HG02623 (cell line): ENCODE results near the gene ZNF488.

Source experiments
- ATAC-seq: cut with Tn5 transposase; IDR thresholded peaks from one replicate; pipeline ENCODE4 v1.9.1; 2021; ENCODE audit warnings: moderate library complexity; ENCODE audit not compliant: unreplicated experiment

ZNF488 gene

GRCh38 chr10:47332371-47332770, 51.7 kb downstream of the ZNF488 start:
- no peak for ATAC-seq

DNA sequence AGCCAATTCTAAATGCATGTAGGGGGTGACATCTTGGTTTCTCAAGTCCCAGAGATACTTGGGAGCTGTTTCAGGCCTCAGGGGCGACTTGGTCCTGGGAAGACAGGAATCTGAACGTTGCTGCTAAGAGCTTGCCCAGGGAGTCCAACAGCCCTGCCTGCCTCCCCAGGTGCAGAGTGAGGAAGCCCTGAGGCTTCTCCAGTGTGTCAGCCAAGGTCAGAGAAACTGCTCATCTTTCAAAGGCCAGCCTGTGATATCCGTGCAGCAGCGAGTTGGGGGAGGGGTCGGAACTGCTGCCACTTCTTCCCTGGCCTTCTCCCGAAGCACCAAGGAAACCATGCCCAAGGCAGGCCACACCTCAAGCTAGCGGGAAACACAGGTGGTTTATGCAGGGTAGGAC, 52.1 kb downstream of the ZNF488 start:
- no peak for ATAC-seq

DNA sequence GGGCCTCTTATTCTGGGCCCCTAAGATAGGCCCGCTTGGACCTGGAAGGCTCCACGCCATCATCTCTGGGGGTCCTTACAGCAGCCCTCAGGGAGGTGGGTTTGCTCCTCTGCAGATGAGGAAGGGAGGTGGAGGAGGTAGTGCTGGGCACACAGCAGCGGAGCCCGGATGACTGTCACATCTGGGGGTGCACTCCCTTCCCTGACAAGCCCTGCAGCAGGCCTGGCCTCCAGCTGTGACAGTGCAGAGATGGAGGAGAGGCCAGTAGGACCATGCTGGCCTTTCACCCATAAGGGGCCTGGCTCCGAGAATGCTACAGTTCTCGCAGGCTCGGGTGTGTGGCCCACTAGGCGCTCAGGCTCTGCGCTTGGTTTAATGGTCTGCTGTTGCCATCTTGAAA, 52.6 kb downstream of the ZNF488 start:
- ATAC-seq = no peak

GRCh38 chr10:47330804-47331203, 53.3 kb downstream of the ZNF488 start:
- ATAC-seq = no peak

DNA sequence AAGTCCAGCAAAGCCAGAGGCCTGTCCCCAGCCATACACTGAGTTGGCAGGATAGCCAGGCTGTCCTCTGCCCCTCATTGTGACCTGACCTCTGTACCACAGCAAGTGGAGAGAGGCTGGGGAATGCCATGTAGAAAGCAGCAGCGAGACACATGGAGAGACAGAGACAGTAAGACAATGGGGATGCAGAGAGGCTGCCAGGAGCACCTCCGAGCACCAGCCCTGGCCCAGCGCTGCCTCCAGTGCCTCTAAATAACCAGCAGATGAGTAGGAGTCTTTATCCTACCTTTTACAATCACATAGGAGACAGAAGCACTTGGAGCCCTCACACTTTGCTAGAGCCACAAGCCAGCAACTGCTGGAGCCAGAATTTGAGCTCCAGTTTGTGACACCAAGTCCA, 53.7 kb downstream of the ZNF488 start:
- ATAC-seq = no peak

GRCh38 chr10:47329855-47330254, 54.2 kb downstream of the ZNF488 start:
- no peak for ATAC-seq

DNA sequence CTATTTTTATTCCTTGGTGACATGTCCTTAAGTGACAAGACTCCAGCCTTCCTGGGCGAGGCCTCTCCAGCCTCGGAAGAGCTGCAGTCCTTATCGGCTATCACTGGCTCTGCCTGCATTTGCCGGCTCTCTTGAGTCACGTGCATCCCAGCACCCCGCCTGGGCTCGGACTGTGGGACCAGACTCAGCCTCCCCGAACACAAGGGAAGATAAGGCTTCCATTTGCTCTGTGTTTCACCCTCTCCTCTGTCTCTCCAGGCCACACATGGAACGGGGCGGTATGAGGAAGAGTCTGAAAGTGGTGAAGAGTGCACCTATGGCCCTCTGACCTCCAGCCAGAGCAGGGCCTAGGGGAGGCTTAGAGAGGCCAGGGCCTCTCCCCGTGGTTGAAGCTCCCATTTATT, 57.2 kb downstream of the ZNF488 start:
- no peak for ATAC-seq

DNA sequence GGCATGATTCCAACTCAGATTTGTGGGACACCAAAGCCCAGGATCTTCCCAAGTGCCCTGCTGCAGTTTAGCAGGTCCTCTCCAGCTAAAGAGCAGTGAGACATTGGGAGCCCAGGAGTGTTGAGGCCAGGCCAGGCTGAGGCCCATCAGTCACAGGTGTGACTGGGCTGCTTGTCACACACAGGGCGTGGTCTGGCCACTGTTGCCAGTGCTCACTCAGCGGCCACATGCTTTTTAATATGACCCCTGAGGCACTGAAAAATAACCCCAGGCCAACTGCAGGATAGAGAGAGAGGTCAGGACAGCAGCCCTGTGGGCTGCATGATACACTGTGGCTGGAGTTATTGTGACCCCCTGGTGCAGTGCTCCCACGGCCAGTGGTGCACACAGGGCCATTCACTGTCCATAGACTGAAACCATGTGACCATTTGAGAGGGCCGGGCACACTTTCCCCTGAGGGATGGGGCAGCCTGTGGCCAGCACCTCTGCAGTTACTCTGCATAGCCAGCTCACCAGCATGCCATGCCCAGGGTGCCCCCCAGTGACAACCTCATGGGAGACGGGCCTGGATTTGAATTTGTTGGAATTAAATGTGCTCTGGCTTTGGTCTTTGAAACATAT, 57.7 kb downstream of the ZNF488 start:
- no peak for ATAC-seq

DNA sequence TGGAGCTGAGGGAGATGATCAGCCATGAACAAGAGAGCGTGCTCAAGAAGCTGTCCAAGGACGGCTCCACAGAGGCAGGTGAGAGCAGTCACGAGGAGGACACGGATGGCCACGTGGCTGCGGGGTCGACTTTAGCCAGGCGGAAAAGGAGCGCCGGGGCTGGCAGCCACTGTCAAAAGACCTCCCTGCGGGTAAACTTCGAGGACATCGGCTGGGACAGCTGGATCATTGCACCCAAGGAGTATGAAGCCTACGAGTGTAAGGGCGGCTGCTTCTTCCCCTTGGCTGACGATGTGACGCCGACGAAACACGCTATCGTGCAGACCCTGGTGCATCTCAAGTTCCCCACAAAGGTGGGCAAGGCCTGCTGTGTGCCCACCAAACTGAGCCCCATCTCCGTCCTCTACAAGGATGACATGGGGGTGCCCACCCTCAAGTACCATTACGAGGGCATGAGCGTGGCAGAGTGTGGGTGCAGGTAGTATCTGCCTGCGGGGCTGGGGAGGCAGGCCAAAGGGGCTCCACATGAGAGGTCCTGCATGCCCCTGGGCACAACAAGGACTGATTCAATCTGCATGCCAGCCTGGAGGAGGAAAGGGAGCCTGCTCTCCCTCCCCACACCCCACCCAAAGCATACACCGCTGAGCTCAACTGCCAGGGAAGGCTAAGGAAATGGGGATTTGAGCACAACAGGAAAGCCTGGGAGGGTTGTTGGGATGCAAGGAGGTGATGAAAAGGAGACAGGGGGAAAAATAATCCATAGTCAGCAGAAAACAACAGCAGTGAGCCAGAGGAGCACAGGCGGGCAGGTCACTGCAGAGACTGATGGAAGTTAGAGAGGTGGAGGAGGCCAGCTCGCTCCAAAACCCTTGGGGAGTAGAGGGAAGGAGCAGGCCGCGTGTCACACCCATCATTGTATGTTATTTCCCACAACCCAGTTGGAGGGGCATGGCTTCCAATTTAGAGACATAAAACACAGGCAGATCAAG, 58.5 kb downstream of the ZNF488 start:
- no peak for ATAC-seq

GRCh38 chr10:47323636-47324296, 60.3 kb downstream of the ZNF488 start:
- no peak for ATAC-seq

DNA sequence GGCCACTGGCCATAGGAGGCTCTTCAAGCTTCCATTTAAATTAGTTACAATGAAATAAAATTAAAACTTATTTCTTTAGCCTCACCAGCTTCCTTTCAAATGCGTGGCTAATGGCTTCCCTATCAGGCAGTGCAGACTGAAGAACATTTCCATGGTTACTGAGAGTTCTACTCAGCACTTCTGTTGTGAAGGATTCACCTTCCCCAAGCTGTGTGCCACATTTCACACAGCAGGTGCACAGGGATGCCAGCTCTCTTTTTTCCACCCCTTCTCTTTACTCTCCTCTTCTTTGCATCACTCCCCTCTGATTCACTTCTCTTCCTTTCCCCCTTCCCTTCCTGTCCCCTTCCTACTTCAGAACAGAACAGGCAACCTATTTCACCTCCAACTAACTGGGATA, 61.0 kb downstream of the ZNF488 start:
- no peak for ATAC-seq

- no peak for ATAC-seq
Observed at GRCh38 chr10:47322300-47323061, 61.6 kb downstream of the ZNF488 start, which contains the start of gene GDF2. GDF2 (plus strand) TSS chr10:47322454; CDS start chr10:47322669, 215 bp downstream.

GRCh38 chr10:47321521-47322195, 62.4 kb downstream of the ZNF488 start:
- ATAC-seq = no peak

GRCh38 chr10:47320812-47321211, 63.3 kb downstream of the ZNF488 start:
- no peak for ATAC-seq

DNA sequence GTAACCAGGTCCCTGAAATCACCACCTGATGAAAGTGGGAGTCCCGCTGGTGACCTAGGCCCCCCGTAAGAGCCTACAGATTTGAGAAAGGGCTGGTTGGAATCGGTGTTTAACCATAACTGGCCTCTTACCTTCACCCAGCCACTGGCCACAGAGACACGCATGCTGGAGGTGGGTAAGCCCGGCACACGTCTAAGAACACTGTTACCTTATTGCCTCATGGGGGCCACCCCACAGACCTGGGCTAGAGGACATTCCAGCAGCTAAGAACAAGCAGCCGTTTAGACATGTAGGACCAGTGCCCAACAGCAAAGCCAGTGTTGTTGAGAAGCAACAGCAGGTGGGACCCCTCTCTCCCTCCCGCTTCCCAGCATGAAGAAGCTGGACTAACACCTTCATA, 64.3 kb downstream of the ZNF488 start:
- no peak for ATAC-seq

GRCh38 chr10:47318706-47319105, 65.4 kb downstream of the ZNF488 start:
- ATAC-seq = no peak

DNA sequence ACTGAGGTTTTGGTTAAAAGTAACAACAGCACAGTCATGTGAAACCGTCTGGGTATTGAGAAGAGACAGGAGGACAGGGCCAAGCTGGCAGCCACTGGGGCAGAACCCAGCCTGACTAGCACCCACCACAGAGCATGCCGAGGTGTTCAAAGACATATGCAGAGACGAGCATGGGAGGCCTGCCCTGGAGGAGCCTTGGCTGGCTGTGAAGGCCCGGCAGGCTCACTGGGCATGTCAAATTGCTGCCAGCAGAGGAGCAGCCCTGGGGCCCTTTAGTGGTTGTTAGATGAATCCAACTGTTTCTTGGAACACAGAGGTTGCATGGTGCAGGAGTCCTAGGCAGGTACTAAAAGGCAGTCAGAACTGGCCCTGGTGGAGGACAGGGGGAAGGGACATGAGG, 66.8 kb downstream of the ZNF488 start:
- ATAC-seq = no peak

DNA sequence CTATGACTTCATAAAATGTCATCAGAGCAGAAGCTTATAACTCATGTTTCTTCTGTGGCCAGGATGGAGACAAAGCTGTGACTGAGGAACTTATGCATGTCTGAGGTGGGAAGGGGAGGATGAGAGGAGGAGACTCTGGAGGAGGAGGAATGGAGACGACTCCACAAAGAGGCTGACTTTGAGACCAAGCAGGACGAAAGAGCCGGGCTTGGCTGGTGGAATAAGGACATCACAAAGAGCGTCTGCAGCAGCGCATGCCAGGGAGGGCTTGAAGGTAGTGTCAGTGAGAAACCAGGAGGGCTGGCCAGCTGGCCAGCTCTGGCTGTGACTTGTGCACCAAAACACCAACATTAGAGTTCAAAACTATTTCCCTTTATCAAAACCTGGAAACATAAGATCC, 68.0 kb downstream of the ZNF488 start:
- ATAC-seq = no peak
